Natural killer cell (primary cell): ENCODE measurements around the gene POU6F2. TPM values are rescaled to one million over a fixed set of nuclear protein-coding genes. Genes with fewer than 3 reads are reported as not detected.

Experiments
- ATAC-seq, 3 donors: fragments of 150-1000 bp in 2 of 3; fragments of 200-7000 bp in 1 of 3; cut with Tn5 transposase; 1 replicate in 1 of 3; 2 replicates in 2 of 3; pipeline ENCODE4 v1.10.0; 2021; ENCODE audit warnings: mild to moderate bottlenecking in 2 of 3, moderate library complexity in 2 of 3
- DNase-seq, 2 donors: peaks; one replicate each; pipeline versions ENCODE4 v3.0.0 to v3.0.0-alpha.2; 2013 to 2021; ENCODE audit warnings: mixed read lengths in 1 of 2
- H3K27ac ChIP-seq: one replicate; pipeline ENCODE4 v1.5.1; 2013; ENCODE audit warnings: mild to moderate bottlenecking, low read length
- H3K27me3 ChIP-seq: one replicate; pipeline ENCODE4 v1.6.1; 2013; ENCODE audit warnings: low read length; ENCODE audit not compliant: control insufficient read depth, insufficient read depth
- H3K36me3 ChIP-seq: one replicate; pipeline ENCODE4 v1.6.1; 2013; ENCODE audit warnings: low read length; ENCODE audit not compliant: control insufficient read depth, insufficient read depth
- H3K4me1 ChIP-seq: one replicate; pipeline ENCODE4 v1.6.1; 2013; ENCODE audit warnings: low read length; ENCODE audit not compliant: control insufficient read depth, insufficient read depth
- H3K4me3 ChIP-seq: one replicate; pipeline ENCODE4 v1.5.1; 2013; ENCODE audit warnings: low read length
- H3K9me3 ChIP-seq: one replicate; pipeline ENCODE4 v1.6.1; 2013; ENCODE audit warnings: low read length; ENCODE audit not compliant: control insufficient read depth, insufficient read depth
- H3K27ac Mint-ChIP-seq, 2 donors: one replicate each; pipeline ENCODE4 v1.8.0; 2022; ENCODE audit warnings: mild to moderate bottlenecking in 2 of 2, mixed read lengths in 2 of 2, moderate library complexity in 1 of 2
- H3K27me3 Mint-ChIP-seq, 2 donors: one replicate each; pipeline ENCODE4 v1.8.0; 2022; ENCODE audit warnings: low read depth in 2 of 2, mixed read lengths in 2 of 2
- H3K36me3 Mint-ChIP-seq: one replicate; pipeline ENCODE4 v1.8.0; 2022; ENCODE audit warnings: mixed read lengths
- H3K4me1 Mint-ChIP-seq, 2 donors: one replicate each; pipeline ENCODE4 v1.8.0; 2022; ENCODE audit warnings: mixed read lengths in 2 of 2
- H3K4me3 Mint-ChIP-seq: one replicate; pipeline ENCODE4 v1.8.0; 2022; ENCODE audit warnings: mild to moderate bottlenecking, moderate library complexity, mixed read lengths
- H3K9me3 Mint-ChIP-seq, 2 donors: one replicate each; pipeline ENCODE4 v1.8.0; 2022; ENCODE audit warnings: mixed read lengths in 2 of 2
- CTCF ChIP-seq: fragments of 200-600 bp; IDR thresholded peaks from one replicate; pipeline ENCODE4 v1.8.0; 2022; ENCODE audit warnings: antibody characterized with exemption
- WGBS: methylation state at CpG from one replicate; pipeline ENCODE4 v1.1.7; 2013; ENCODE audit warnings: missing lambda C conversion rate; ENCODE audit not compliant: insufficient coverage; 5-methylcytosine and 5-hydroxymethylcytosine counted together
- intact Hi-C: fragments of 100-400 bp; cut with micrococcal nuclease; formaldehyde crosslinking; loops from one replicate; pipeline ENCODE4 v1.14.2; 2022
- total RNA-seq, 4 donors: library from RNA; stranded (reverse); fragments of 120-200 nt in 1 of 4; gene quantifications; one replicate each; pipeline versions ENCODE4 v1.2.3 to v1.2.4, GENCODE V29; 2013 to 2022

Gene POU6F2
- total RNA-seq, 3 donors from 2014 or later (not counting 1 experiment from before 2014, with no cell fraction given), result 0.28 to 0.29 TPM; not detected in 1

DNA sequence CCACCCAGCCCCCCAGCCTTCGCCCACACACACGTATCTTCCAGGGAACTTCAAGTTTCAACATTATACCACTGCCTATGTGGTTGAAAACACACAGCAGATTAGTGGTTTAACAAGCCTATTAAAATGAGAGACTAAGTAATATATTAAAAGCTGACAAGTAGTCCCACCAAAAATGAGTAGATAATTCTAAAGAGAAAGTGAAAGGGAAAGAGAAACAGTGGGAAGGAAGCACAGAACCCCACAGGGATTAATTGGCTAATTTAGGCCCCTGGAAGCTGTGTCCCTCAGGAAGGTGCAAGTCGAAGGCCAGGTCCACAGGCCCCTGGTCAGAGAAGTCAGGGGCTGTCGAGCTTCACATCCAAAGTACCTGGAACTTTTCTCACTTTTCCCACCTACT is 378.0 kb downstream of the POU6F2 start:
- Histone ChIP-seq H3K27me3 (no peaks in the 10 kb centered on the region), H3K36me3 (no peaks in the 10 kb centered on the region), H3K4me1 (no peaks in the 10 kb centered on the region), H3K27ac (no peak overlapping the region), H3K4me3 (no peak overlapping the region), H3K9me3 (no peaks in the 10 kb centered on the region)
- ATAC-seq (no peak), DNase-seq (no peak)
- H3K36me3 Mint-ChIP-seq, result no peaks in the 10 kb centered on the region
- WGBS, result 55% methylated on average over 4 of the region's 4 CpGs
- H3K4me3 Mint-ChIP-seq, result peak overlapping the region; percentile 4
- no peaks in the 10 kb centered on the region for H3K27me3 Mint-ChIP-seq
- peak overlapping the region in 1 of 2 donors; percentile 56 for H3K27ac Mint-ChIP-seq
- intact Hi-C loops, result no loop called here
- H3K9me3 Mint-ChIP-seq, result no peaks in the 10 kb centered on the region
- peaks cover 7 to 12% of the 10 kb centered on the region in 2 donors for H3K4me1 Mint-ChIP-seq
- no peak for TF ChIP-seq CTCF

DNA sequence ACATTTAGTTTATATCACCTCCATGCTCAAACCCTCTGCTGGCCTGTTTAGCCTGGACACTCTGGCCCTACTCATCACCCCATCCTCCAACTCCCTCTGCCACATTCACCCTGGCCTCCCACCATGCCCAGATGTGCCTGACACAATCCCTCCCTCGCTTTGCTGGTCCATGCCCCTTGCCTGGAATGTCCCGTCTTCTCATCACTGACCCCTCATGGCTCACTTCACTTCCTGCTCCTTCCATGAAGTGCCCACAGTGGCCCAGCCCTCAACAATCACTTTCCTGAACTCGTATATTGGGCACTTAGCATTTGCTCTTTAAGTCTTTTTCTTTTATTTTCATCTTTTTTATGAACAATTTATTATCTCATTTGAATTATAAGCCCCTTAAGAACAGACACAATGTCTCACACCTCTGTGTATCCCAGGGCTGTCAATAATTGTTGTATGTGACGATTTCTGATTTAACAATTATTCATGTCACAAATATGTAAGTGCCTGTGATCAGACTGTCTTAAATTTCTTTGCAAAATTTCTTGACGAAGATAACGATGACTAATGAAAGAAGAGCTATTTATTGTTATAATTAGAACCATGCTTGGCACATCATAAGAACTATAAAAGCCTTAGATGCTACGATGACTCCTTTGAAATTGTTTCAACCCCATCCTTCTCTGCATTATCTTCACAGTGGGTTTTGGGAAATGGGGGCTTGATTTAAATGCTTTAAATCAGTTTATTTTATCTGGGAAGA is 378.6 kb downstream of the POU6F2 start:
- no peaks in the 10 kb centered on the region for H3K9me3 Mint-ChIP-seq
- no peaks in the 10 kb centered on the region for H3K27me3 Mint-ChIP-seq
- H3K4me3 ChIP-seq, result no peak overlapping the region
- DNase-seq (no peak), ATAC-seq (no peak)
- H3K36me3 ChIP-seq, result no peaks in the 10 kb centered on the region
- no peaks in the 10 kb centered on the region for H3K36me3 Mint-ChIP-seq
- H3K9me3 ChIP-seq, result no peaks in the 10 kb centered on the region
- no peak overlapping the region for H3K27ac ChIP-seq
- H3K27ac Mint-ChIP-seq, result peak overlapping the region in 1 of 2 donors; percentile 56
- H3K27me3 ChIP-seq, result no peaks in the 10 kb centered on the region
- no peaks in the 10 kb centered on the region for H3K4me1 ChIP-seq
- peaks cover 7 to 12% of the 10 kb centered on the region in 2 donors for H3K4me1 Mint-ChIP-seq
- no peak for TF ChIP-seq CTCF
- WGBS, result 86% methylated on average over 3 of the region's 7 CpGs
- intact Hi-C loops, result no loop called here
- H3K4me3 Mint-ChIP-seq, result peak overlapping the region; percentile 21

- no peak overlapping the region for H3K4me3 ChIP-seq
Measured at GRCh38 chr7:39357648-39358047, 379.9 kb downstream of the POU6F2 start.

More at GRCh38 chr7:39357648-39358047, 379.9 kb downstream of the POU6F2 start:
- Histone ChIP-seq H3K4me1 (no peaks in the 10 kb centered on the region), H3K27me3 (peaks cover 3% of the 10 kb centered on the region), H3K36me3 (no peaks in the 10 kb centered on the region), H3K9me3 (no peaks in the 10 kb centered on the region), H3K27ac (no peak overlapping the region)
- intact Hi-C loops, result no loop called here
- no peak for DNase-seq
- H3K4me3 Mint-ChIP-seq, result no peak overlapping the region
- peaks cover 7 to 12% of the 10 kb centered on the region in 2 donors for H3K4me1 Mint-ChIP-seq
- H3K27me3 Mint-ChIP-seq, result peaks cover 3 to 10% of the 10 kb centered on the region in 2 donors
- no peak for ATAC-seq
- H3K9me3 Mint-ChIP-seq, result no peaks in the 10 kb centered on the region
- 58% methylated on average over 3 of the region's 3 CpGs for WGBS
- H3K27ac Mint-ChIP-seq, result no peak overlapping the region
- TF ChIP-seq CTCF, result no peak
- no peaks in the 10 kb centered on the region for H3K36me3 Mint-ChIP-seq
